ENCODE measurements around the gene RAB27A.
"Not testable (repeated sequence)": the region's sequence is repeated elsewhere in the genome, so short reads cannot be mapped to it uniquely, and the experiment has no call there.

Gene RAB27A

DNA sequence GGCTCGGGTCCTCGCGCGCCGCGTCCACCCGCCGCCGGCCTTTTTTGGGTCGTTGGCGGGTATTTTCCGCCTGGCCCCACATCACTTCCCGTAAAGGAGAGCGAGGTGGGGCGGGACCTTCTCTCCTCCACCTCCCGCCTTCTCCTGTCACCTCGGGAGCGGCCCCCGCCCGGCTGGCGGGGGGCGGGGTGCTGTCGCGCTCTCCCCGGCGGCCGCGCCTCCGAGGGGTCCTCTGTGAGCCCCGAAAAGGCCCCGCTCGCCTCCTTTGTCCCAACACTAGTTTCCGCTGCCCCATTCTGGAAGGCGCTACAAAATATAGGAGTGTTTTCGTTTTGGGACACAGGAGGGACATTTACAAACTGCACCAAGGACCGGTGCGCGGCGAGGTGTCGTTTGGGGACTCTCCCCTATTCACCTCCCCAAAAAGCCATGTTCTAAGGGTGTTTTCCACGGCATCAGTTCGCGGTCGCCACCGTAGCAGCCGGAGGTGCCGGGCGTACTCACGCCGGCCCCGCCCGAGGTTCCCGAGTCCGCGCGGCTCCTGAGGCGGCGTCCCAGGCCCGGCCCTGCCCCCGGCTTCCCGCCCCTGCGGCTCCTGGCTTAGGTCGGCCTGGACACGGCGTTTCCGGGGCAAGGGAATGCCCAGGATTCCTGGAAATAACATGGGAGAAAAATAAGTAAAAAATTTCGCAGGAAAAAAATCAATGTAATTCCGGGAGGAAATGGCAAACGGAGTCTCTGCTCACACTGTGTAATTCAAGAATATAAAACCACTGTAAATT, at the start of gene RAB27A:
Gene RAB27A (minus strand): TSS at position 68 of the 782 bp plus-strand sequence. CDS start 54,879 bp downstream, outside the sequence.
- DNase-seq (ENCODE audit: low read depth) = peak; percentile 82

GRCh38 chr15:55337160-55337559, 47.5 kb upstream of the RAB27A start:
- DNase-seq (ENCODE audit: low read depth) = no peak

DNA sequence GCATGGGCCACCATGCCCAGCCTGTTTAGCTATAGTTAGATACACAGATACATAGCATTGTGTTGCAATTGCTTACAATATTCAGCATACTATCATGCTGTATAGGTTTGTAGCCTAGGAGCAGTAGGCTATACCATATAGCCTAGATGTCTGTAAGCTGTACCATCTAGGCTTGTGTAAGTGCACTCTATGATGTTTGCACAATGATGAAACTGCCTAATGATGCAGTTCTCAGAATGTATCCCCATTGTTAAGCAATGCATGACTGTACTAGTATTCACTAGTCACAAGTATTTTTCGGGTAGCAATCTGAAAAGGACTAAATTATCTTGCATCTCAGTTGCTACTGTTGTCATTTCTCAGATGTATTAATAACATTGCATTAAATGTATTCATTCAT, 45.4 kb upstream of the RAB27A start:
- peak; percentile 29 for DNase-seq (ENCODE audit: low read depth)

DNA sequence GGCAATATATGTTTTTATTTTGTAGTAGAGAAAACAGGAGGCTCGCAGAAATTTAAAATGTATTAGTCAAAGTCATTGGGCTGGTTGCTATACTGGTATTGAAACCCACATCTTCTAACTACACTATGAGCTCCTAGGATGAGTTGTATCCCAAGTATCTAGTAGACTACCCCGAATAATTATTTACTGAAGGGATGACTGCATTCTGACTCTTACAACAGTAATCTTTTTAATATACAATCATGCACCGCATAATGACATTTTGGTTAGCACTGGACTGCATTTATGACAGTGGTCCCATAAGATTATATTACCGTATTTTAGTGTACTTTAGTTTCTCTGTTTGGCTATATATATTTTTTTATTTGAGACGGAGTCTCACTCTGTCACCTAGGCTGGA, 44.8 kb upstream of the RAB27A start:
- DNase-seq (ENCODE audit: low read depth) = peak; percentile 41

DNA sequence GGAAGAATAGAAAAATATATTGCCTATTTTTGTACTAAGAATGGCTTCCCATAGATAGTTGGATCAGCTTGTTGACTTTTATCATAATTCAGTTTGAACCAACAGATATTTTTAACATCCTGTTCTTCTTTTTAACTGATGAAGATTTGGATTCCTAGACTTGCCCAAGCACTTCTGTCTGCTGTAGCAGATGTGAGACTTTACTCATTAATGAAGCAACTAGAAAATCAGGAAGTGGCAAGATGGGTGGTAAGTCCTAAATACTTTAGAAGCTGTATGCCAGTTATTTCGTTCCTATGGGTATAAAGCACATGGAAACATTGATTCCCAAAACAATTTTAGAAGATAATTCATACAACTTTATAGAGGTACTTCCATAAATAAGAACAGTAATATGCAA, 37.8 kb upstream of the RAB27A start:
- no peak for DNase-seq (ENCODE audit: low read depth)

DNA sequence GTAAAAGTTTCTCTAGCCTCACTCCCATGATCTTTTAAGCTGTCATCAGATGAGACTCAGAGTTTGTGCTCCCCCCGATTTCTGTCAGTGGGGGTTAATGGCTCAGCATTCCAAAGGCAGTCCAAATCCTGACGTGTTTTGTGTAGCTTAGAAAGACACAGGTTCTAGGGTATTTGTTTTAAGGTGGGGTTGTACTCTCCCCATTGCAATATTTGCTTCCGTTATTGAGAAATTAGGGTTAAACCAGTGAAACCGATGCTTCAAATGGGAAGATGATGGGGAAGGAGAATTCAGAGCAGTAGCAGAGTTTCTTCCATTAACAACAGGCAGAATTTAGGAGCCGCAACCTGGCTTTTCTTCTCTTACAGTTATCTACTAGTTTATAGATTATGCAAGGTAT, 32.9 kb upstream of the RAB27A start:
- DNase-seq (ENCODE audit: low read depth) = no peak

GRCh38 chr15:55320963-55321362, 31.4 kb upstream of the RAB27A start:
- DNase-seq (ENCODE audit: low read depth) = no peak

- peak; percentile 2 for DNase-seq (ENCODE audit: low read depth)
Measured at GRCh38 chr15:55320238-55320550, 30.6 kb upstream of the RAB27A start.

DNA sequence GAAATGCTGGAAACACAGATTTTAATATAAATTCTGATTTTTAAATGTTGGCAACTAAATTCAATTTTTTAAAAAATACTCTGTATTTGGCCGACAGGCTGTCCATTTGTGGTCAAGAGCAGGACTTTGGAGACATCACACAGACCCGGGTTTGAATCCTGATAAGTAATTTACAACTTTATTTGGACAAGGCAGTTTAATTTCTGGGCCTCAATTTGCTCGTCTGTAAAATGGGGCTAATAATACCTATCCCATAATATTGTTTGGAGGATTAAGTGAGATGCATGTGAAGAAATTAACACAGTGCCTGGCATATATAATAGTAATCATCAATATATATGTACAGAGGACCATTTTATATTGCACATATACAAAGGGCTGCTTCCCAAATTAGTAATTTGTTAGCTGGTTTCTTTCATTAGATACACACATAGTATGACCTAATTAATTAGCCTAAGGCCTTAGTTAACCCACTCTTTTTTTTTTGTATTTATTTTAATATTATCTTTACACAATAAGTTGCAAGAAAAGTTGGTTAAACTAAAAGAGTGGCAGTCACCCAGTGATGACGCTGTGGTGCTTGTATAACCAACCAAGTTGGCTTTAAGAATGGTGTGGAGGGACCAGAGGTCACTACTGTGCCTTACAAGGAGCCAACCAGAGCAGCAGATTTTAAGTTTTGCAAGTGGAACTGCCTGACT, 30.1 kb upstream of the RAB27A start:
- peak; percentile 20 for DNase-seq (ENCODE audit: low read depth)

DNA sequence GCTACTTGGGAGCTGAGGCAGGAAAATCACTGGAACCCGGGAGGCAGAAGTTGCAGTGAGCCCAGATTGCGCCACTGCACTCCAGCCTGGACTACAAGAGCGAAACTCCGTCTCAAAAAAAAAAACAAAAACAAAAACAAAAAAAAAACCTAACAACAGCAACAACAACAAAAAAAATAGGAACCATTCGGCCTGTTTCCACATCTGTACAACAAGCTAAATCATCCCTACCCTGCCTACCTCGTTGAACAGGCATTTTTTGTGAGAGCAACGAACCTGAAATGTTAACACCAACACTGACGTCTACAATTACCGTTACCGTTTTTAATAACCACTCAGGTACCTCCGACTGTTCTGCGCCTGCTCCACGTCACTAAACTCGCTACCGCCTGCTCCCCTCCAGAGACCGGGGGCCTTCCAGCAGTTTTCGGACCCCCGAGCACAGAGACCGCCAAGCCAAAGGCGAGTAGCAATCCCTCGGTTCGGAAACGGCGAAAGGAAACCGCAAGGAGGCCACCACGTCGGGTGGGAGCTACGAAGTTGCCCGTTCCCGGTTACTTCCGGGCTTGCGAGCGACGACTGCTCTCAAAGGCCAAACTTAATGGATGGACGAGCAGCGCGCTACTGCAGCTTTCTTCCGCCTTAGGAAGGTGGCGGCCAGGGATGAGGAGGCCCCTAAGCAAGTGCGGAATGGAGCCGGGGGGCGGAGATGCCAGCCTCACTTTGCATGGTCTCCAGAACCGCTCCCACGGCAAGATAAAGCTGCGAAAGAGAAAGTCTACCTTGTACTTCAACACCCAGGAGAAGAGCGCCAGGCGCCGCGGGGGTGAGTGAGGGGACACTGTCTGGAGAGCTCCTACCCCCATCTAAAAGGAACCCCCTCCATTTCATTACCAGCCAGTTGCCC, 29.2 kb upstream of the RAB27A start, which contains the start of the genes PIGB and PIGBOS1:
Gene PIGB (plus strand): TSS at position 635 of the 907 bp plus-strand sequence. CDS start 29 bp downstream, at position 664.
Gene PIGBOS1 (minus strand): TSS at position 536 of the 907 bp plus-strand sequence. CDS start 1,331 bp downstream, outside the sequence.
- peak; percentile 91 for DNase-seq (ENCODE audit: low read depth)

GRCh38 chr15:55302801-55303200, 13.2 kb upstream of the RAB27A start:
- DNase-seq (ENCODE audit: low read depth) = not testable (repeated sequence)

DNA sequence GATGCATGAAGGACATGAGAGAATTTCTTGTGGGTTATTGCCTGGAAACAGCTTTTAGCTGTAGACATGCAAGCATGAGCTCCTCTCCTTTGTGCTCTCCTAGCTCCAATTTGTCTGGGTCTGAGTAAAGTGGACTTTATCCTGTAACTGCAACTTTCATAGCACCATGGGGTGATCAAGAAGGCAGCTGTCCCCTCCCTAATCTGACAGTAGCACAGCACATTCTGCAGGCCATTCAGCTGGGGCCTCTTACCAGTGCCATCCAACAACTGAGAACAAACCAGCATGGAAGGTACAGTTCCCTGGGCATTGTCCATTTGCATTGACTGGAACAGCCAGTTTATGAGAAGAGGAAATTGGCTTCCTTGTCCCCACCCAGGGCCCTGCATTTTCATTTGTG, 7.7 kb upstream of the RAB27A start:
- no peak for DNase-seq (ENCODE audit: low read depth)

GRCh38 chr15:55290528-55291057, 980 bp upstream of the RAB27A start:
- peak; percentile 82 for DNase-seq (ENCODE audit: low read depth)

DNA sequence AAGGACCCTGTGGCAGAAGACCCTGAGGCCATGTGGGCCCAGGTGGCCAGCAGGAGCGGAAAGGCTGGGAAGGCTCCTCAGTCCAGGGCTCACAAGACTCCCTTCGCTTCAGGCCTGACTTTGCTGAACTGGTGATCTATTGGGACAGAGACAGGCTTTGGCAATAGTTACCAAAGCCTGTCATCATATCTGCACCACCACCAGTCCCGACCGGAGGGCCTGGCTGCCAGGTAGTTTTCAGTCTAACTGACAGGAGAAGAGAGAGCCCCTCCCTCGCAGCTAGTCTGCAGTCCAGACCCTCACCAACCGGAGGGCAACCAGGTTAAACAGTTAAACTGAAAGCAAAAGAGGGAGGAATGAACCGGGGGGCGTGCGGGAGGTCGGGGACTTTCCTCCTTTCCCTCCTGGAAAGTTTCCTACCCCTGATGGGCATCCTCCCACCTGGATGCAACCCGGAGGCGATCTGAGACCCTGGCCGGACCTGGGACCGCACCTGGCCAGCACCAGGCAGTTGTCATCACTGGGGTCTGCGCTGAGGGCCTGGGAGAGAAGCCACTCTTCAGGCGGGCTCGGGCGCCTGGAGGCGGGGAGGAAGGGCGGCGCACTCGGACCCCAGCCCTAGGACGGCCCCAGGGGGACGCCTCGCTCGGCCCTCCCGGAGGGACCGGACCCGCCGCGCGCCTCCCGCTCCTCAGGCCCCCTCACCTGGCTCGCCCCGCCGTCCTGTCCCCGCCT, 435 bp downstream of the RAB27A start:
- DNase-seq (ENCODE audit: low read depth) = peak; percentile 43

DNA sequence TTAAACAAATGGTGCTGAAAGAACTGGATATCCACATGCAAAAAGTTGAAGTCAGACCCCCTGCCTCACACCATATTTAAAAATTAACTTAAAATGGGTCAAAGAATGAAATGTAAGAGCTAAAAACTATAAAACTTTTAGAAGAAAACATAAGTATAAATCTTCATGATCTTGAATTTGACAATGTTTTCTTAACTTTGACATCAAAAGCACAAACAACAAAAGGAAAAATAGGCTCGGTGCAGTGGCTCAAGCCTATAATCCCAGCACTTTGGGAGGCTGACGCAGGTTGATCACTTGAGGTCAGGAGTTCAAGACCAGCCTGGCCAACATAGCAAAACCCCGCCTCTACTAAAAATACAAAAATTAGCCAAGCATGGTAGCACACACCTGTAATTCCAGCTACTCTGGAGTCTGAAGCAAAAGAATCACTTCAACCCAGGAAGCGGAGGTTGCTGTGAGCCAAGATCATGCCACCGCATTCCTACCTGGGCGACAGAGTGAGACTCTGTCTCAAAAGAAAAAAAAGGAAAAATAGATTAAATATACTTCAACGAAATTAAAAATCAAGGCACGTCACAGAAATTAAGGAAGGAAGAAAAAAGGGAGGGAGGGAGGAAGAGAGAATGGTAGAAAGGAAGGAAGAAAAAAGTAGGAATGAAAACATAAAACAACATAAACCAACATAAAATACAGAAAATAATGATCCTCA, 1.5 kb downstream of the RAB27A start:
- no peak for DNase-seq (ENCODE audit: low read depth)

DNA sequence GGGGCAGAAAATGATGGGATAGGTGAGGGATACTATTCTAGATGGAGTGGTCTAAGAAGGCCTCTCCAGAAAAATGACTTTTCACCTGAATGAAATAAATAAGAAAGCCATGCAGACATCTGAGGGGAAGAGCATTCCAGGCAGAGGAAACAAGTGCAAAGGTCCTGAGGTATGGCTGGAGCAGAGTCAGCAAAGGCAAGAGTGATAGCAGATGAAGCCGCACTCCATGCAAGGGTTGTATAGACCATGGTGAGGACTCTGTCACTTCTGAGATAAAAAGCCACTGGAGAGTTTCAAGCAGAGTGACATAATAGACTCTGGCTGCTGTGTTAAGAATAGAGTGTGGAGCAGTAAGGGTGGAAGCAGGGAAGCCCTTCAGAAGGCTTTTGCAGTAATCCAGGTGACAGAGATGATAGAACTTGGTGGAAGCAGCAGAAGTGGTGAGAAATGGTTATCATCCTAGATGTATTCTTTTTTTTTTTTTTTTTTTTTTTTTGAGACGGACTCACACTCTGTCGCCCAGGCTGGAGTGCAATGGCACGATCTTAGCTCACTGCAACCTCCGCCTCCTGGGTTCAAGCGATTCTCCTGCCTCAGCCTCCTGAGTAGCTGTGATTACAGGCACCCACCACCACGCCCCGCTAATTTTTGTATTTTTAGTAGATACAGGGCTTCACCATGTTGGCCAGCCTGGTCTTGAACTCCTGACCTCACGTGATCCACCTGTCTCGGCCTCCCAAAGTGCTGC, 3.0 kb downstream of the RAB27A start:
- not testable (repeated sequence) for DNase-seq (ENCODE audit: low read depth)

DNA sequence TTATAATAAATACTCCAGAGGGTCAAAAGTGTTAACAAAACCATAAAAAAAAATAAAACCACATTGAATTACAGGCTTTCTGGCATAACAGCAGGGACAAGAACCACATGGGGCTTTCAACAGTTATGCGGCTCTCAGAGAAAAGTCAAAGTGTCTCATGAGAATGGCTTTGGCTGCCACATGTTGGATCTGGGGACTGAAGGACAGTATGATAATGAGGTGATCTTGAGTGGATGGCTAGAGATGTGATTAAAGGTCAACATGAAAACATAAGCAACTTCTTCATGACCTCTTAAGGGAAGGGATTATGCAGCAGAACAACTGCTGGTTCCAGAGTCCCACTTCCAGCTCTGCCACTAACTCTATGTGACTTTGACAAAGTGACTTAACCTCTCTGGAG, 5.2 kb downstream of the RAB27A start:
- no peak for DNase-seq (ENCODE audit: low read depth)

GRCh38 chr15:55283379-55284147, 6.0 kb downstream of the RAB27A start:
- DNase-seq (ENCODE audit: low read depth) = no peak

DNA sequence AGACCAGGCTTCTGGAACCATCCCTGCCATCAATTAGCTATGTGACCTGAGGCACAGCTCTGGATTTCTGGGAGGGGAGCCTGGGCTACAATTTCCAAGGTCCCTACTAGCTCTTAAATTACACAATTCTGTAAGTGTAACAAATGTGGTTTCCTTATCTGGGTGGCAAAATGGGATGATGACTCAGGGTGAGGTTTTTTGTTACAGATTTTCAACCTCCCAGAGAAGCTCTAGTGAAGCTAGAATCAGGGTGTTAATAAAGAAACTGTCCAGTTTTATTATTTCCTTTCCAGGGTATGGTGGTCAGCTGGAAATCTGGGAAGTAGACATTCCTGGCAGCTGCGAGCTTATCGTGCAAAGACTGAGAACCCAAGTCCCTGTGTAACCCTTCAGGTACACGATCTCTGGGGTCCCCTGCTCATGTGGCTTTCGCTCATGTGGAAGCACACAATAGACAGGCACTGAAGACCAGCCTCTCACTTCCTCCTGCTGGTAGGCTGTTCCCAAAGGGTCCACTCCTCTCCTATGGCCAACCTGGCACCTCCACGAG, 7.3 kb downstream of the RAB27A start:
- peak; percentile 77 for DNase-seq (ENCODE audit: low read depth)

Data from ELR (cell line).